Suprapubic skin (tissue), 4 donors: ENCODE data around the gene TSC22D1.

Experiments used
- CTCF ChIP-seq, 2 donors: fragments of 200-600 bp in 1 of 2; fragments of 450-650 bp in 1 of 2; sonication (generic) in 1 of 2; IDR thresholded peaks; one replicate each; pipeline ENCODE4 v1.5.1; 2016 to 2019; ENCODE audit warnings: antibody characterized with exemption in 2 of 2, mild to moderate bottlenecking in 1 of 2, moderate library complexity in 1 of 2
- EP300 ChIP-seq: sonication (generic); formaldehyde crosslinking; IDR thresholded peaks from one replicate; pipeline ENCODE4 v1.6.1; 2017; ENCODE audit warnings: antibody characterized with exemption
- POLR2A ChIP-seq, 2 donors: fragments of 450-650 bp; IDR thresholded peaks; one replicate each; pipeline ENCODE4 v1.6.1; 2017; ENCODE audit warnings: antibody characterized with exemption in 2 of 2, mild to moderate bottlenecking in 2 of 2, moderate library complexity in 2 of 2
- POLR2AphosphoS5 ChIP-seq, 3 donors: sonication (generic); formaldehyde crosslinking; IDR thresholded peaks; one replicate each; pipeline ENCODE4 v1.6.1; 2017; ENCODE audit warnings: antibody characterized with exemption in 3 of 3

- no peak for TF ChIP-seq POLR2AphosphoS5 (IDR thresholded peaks at IDR 0.05)
- TF ChIP-seq CTCF (IDR thresholded peaks at IDR 0.05): no peak
- no peak for TF ChIP-seq POLR2A (IDR thresholded peaks at IDR 0.05)
- TF ChIP-seq EP300: no peak
Measured at GRCh38 chr13:44620057-44620456, 43.9 kb upstream of the TSC22D1 start.
